Endothelial cell of umbilical vein (primary cell): ENCODE results near the gene TPGS2. TPM values are rescaled to one million over a fixed set of nuclear protein-coding genes. Genes with fewer than 3 reads are reported as not detected.

Source experiments
- BruUV-seq: library from RNA; stranded (reverse); fragments of 400-500 nt; replicated peaks from 2 replicates; lab custom pipeline; 2021; lab: Mats Ljungman, UMichigan
- CTCF ChIA-PET: fragments of 300-600, 350-600 bp; sonication (Branson Sonifier 250); formaldehyde crosslinking; loops from one replicate; lab custom pipeline; 2021; ENCODE audit warnings: antibody characterized with exemption, inconsistent platforms; lab: Charles Lee
- POLR2A ChIA-PET: fragments of 300-600, 350-600 bp; sonication (Branson Sonifier 250); formaldehyde crosslinking; loops from one replicate; lab custom pipeline; 2021; ENCODE audit warnings: antibody characterized with exemption, inconsistent platforms; lab: Charles Lee
- DNase-seq: peaks from one replicate; pipeline ENCODE4 v3.0.0-alpha.2; 2011; ENCODE audit warnings: low read depth, low spot score
- FAIRE-seq: peaks from 2 replicates; lab custom pipeline; 2011; peaks lifted over from hg19 to GRCh38; lab: Jason Lieb, UNC
- H2AFZ ChIP-seq: 2 replicates; pipeline ENCODE4 v1.6.0; 2012; ENCODE audit warnings: low read depth, low read length, control low read depth, inconsistent platforms
- H3K27ac ChIP-seq: 2 replicates; pipeline ENCODE4 v1.5.1; 2011; ENCODE audit warnings: low read depth, mild to moderate bottlenecking, control low read depth, low read length, moderate library complexity; ENCODE audit not compliant: insufficient read depth
- H3K27me3 ChIP-seq, 2 experiments: 2 replicates each; pipeline versions ENCODE4 v1.6.0 to v1.6.1; 2011; ENCODE audit warnings: low read length in 2 of 2, mixed read lengths in 1 of 2; ENCODE audit not compliant: control insufficient read depth in 2 of 2, insufficient read depth in 2 of 2
- H3K36me3 ChIP-seq, 2 experiments: 2 replicates in 1 of 2; 3 replicates in 1 of 2; pipeline ENCODE4 v1.5.1; 2011; ENCODE audit warnings: low read length in 2 of 2, mild to moderate bottlenecking in 1 of 2, moderate library complexity in 1 of 2; ENCODE audit not compliant: control insufficient read depth in 2 of 2, insufficient read depth in 2 of 2; ENCODE audit errors: extremely low read depth in 1 of 2
- H3K4me1 ChIP-seq: 3 replicates; pipeline ENCODE4 v1.5.1; 2011; ENCODE audit warnings: mild to moderate bottlenecking, low read length; ENCODE audit not compliant: control insufficient read depth, insufficient read depth; ENCODE audit errors: extremely low read depth
- H3K4me2 ChIP-seq: 2 replicates; pipeline ENCODE4 v1.6.1; 2011; ENCODE audit warnings: low read length, control low read depth, mixed read lengths; ENCODE audit not compliant: insufficient read depth
- H3K4me3 ChIP-seq, 3 experiments: fragments of 200-600 bp in 1 of 3; sonication (generic), shearing (Covaris generic) in 1 of 3; replicated peaks in 1 of 3; 2 replicates each; pipeline ENCODE4 v1.5.1; 2011 to 2016; ENCODE audit warnings: control low read depth in 3 of 3, low read length in 3 of 3, mild to moderate bottlenecking in 2 of 3, inconsistent platforms in 1 of 3, low read depth in 1 of 3, moderate library complexity in 1 of 3; ENCODE audit not compliant: insufficient read depth in 1 of 3
- H3K79me2 ChIP-seq: 2 replicates; pipeline ENCODE4 v1.6.0; 2012; ENCODE audit warnings: low read length, inconsistent platforms; ENCODE audit not compliant: control insufficient read depth, insufficient read depth
- H3K9ac ChIP-seq: replicated peaks from 2 replicates; pipeline ENCODE3; 2011; ENCODE audit warnings: low read length, control low read depth; ENCODE audit not compliant: insufficient read depth; ENCODE audit errors: extremely low read depth
- H3K9me1 ChIP-seq: replicated peaks from 3 replicates; pipeline ENCODE4 v1.6.0; 2011; ENCODE audit warnings: mild to moderate bottlenecking, low read length; ENCODE audit not compliant: control insufficient read depth, insufficient read depth; ENCODE audit errors: extremely low read depth
- H3K9me3 ChIP-seq: replicated peaks from 2 replicates; pipeline ENCODE4 v1.5.1; 2012; ENCODE audit warnings: low read length, inconsistent platforms; ENCODE audit not compliant: control insufficient read depth, insufficient read depth
- H4K20me1 ChIP-seq: replicated peaks from 2 replicates; pipeline ENCODE3; 2011; ENCODE audit warnings: mild to moderate bottlenecking, low read length; ENCODE audit not compliant: control insufficient read depth, insufficient read depth; ENCODE audit errors: extremely low read depth
- CTCF ChIP-seq, 2 donors: IDR thresholded peaks; 1 replicate in 1 of 2; 2 replicates in 1 of 2; pipeline ENCODE4 v1.5.1; 2011; ENCODE audit warnings: low read length in 2 of 2, mild to moderate bottlenecking in 2 of 2, moderate library complexity in 2 of 2, control low read depth in 1 of 2, inconsistent platforms in 1 of 2, low read depth in 1 of 2; ENCODE audit not compliant: insufficient read depth in 1 of 2; ENCODE audit errors: extremely low read depth in 1 of 2
- EZH2 ChIP-seq: IDR thresholded peaks from 2 replicates; pipeline ENCODE4 v1.6.1; 2012; ENCODE audit warnings: borderline replicate concordance, low read depth, mild to moderate bottlenecking, moderate library complexity, low read length, inconsistent platforms; ENCODE audit not compliant: severe bottlenecking
- FOS ChIP-seq: IDR thresholded peaks from 2 replicates; pipeline ENCODE4 v1.6.1; 2011; ENCODE audit warnings: mild to moderate bottlenecking, low read length, moderate library complexity, borderline replicate concordance; ENCODE audit not compliant: insufficient read depth
- JUN ChIP-seq: IDR thresholded peaks from 2 replicates; pipeline ENCODE4 v1.6.1; 2011; ENCODE audit warnings: borderline replicate concordance, low read depth; ENCODE audit not compliant: insufficient read length, insufficient read depth
- MYC ChIP-seq: IDR thresholded peaks from one replicate; pipeline ENCODE4 v1.6.1; 2011; ENCODE audit warnings: mild to moderate bottlenecking, low read depth, low read length
- POLR2A ChIP-seq: IDR thresholded peaks from 2 replicates; pipeline ENCODE4 v1.6.1; 2012; ENCODE audit warnings: low read depth, mild to moderate bottlenecking, control low read depth, low read length
- POLR2AphosphoS5 ChIP-seq: IDR thresholded peaks from 2 replicates; pipeline ENCODE4 v1.6.1; 2012; ENCODE audit warnings: low read depth, mild to moderate bottlenecking, control low read depth, low read length, moderate library complexity; ENCODE audit not compliant: insufficient read depth
- dilution Hi-C: fragments of 300-500 bp; cut with MboI; formaldehyde crosslinking; loops from one replicate; pipeline ENCODE4 v1.15.0; 2019; ENCODE audit warnings: low sequenced_read_pairs; ENCODE audit not compliant: extremely low pct_ligation_motif_present
- intact Hi-C: fragments of 100-400 bp; cut with micrococcal nuclease; formaldehyde crosslinking; loops from one replicate; pipeline ENCODE4 v1.10.0; 2022
- polyA plus RNA-seq, 4 experiments: library from polyadenylated mRNA; depleted of rRNA in 3 of 4; stranded (reverse) in 3 of 4; unstranded in 1 of 4; fragments of >200 nt; gene quantifications; 2 replicates each; pipeline versions ENCODE4 v1.2.1 to v1.2.3, GENCODE V29; 2011 to 2012; ENCODE audit warnings: missing spikeins in 1 of 4
- total RNA-seq: library from RNA; stranded (reverse); gene quantifications from 2 replicates; pipeline ENCODE4 v1.2.3, GENCODE V29; 2021
- TF ChIP-seq, protein P1 (sequence below): IDR thresholded peaks from 2 replicates; pipeline ENCODE4 v1.6.1; 2011; ENCODE audit not compliant: insufficient read depth, insufficient read length

TPGS2 gene
- total and polyA plus RNA-seq, 2 donors (not counting 3 experiments of a cell fraction or from before 2014, with no cell fraction given) = 150 to 232 TPM

DNA sequence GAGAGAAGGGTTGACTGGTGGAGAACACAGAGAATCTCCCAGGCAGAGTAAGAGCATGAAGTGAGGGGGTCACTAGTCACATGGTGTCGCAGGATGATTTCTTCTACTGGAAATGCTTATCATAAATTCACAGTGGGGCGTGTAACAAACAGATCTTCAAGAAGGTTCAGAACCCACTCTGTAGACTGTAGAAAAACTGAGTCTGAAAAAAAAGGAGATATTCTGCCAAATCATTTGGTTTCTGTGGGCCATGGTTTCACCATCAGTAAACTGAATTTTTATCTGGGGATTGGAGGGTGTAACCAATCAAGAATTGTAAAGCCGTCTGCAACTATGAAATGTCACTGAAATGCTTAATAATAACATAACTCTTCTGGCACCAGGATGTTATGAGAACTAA, 15.0 kb downstream of the TPGS2 start:
- Histone ChIP-seq H2AFZ (no peak overlapping the region), H3K4me3 (no peak overlapping the region), H4K20me1 (no peaks in the 10 kb centered on the region), H3K27ac (no peak overlapping the region), H3K4me2 (no peak overlapping the region), H3K9me3 (no peaks in the 10 kb centered on the region), H3K9ac (no peak overlapping the region), H3K36me3 (peaks cover 8 to 20% of the 10 kb centered on the region in 2 experiments), H3K27me3 (no peaks in the 10 kb centered on the region), H3K9me1 (no peaks in the 10 kb centered on the region), H3K4me1 (no peaks in the 10 kb centered on the region), H3K79me2 (peaks cover 3% of the 10 kb centered on the region)
- BruUV-seq = no TSS peak
- TF ChIP-seq JUN = no peak
- no peak for TF ChIP-seq POLR2AphosphoS5
- no peak for TF ChIP-seq FOS
- TF ChIP-seq, protein P1, sequence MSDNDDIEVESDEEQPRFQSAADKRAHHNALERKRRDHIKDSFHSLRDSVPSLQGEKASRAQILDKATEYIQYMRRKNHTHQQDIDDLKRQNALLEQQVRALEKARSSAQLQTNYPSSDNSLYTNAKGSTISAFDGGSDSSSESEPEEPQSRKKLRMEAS = no peak
- TF ChIP-seq MYC = no peak
- TF ChIP-seq CTCF (IDR thresholded peaks at IDR 0.05; ENCODE audit: extremely low read depth in 1 of 2, insufficient read depth in 1 of 2, low read depth in 1 of 2, low read length in 2 of 2) = no peak
- TF ChIP-seq EZH2 = no peak
- TF ChIP-seq POLR2A = no peak
- FAIRE-seq = no peak
- no peak for DNase-seq
- dilution Hi-C loops = no loop called here
- POLR2A ChIA-PET = no interaction called here
- intact Hi-C loops = no loop called here
- CTCF ChIA-PET = interaction anchor here (1.1 kb wide), 1 partner anchor 18 kb away, joined by 3 read pairs; no protein-coding TSS in a partner anchor
